ENCODE measurements around the gene TASOR. TPM values are rescaled to one million over a fixed set of nuclear protein-coding genes. Genes with fewer than 3 reads are reported as not detected.

The TASOR gene
- polyA plus RNA-seq, 1 of the 3 experiments (the other 2 are of a cell fraction) = 15.3 TPM

DNA sequence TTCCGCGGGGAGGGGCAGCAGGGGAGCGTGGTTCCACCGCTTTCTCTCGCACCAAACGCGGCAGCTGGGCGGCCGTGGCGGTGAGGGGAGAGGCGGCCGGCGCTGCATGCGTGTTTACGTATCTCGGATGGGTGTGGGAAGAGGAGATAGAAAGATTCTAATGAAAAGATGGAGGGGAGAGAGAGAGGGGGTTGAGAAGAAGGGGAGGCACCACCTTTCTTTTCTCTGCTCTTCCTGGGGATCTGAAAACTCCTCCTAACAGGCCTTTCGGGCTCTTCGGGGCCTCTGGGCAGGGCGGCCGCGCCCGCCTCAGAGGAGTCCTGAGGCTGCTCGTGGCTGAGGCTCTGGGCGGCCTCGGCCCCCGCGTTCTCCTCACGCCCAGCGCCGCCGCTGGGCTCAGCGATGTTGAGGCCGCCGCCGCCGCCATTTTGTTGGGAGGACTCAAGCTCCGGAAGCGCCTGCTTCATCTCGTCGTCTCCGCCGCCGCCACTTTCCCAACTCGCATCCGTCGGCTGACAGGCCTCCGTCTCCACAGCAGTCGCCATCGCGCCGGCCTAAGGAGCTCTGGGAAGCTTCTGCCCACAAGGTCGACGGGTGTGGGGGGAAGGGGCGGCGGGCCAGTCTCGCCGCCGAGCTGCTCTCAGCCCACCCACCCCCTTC, 473 bp downstream of the TASOR start (continued):
- TF ChIP-seq TEAD4 (IDR thresholded peaks at IDR 0.05; ENCODE audit: borderline replicate concordance, insufficient read depth) (0 out of 2 replicates have a peak, but pooled peaks have one; percentile 10), FOSL2 (IDR thresholded peaks at IDR 0.05; ENCODE audit: borderline replicate concordance, low read depth) (no peak), POLR2AphosphoS5 (IDR thresholded peaks at IDR 0.05; ENCODE audit: low read depth, low read length) (peak; percentile 37; the same call in 1 of the 2 replicates), FOXJ3 (CRISPR knock-in tag; IDR thresholded peaks at IDR 0.05) (no peak), CHD2 (IDR thresholded peaks at IDR 0.05; ENCODE audit: low read length, partially characterized antibody) (no peak), TAF1 (IDR thresholded peaks at IDR 0.05; ENCODE audit: borderline replicate concordance, low read depth, low read length) (peak; percentile 53; the same call in 1 of the 2 replicates), RAD21 (IDR thresholded peaks at IDR 0.05; ENCODE audit: low read length) (no peak), EP300 (IDR thresholded peaks at IDR 0.05; ENCODE audit: borderline replicate concordance in 1 of 2, low read depth in 1 of 2, low read length in 1 of 2) (0 out of 4 replicates have a peak, but pooled peaks of 1 of the 2 experiments have one; percentile 4), MXI1 (IDR thresholded peaks at IDR 0.05; ENCODE audit: low read depth, low read length) (peak; percentile 71; the same call in 1 of the 2 replicates), SMC3 (IDR thresholded peaks at IDR 0.05; ENCODE audit: low read depth, low read length) (no peak), FOXM1 (IDR thresholded peaks at IDR 0.05; ENCODE audit: low read depth) (no peak), RXRA (IDR thresholded peaks at IDR 0.05; ENCODE audit: borderline replicate concordance, low read depth) (no peak), MEF2A (IDR thresholded peaks at IDR 0.05; ENCODE audit: borderline replicate concordance, low read depth) (no peak), REST (IDR thresholded peaks at IDR 0.05; ENCODE audit: low read depth, low read length) (no peak), RCOR1 (IDR thresholded peaks at IDR 0.05; ENCODE audit: low read length) (no peak)
- TF ChIP-seq, protein P1, sequence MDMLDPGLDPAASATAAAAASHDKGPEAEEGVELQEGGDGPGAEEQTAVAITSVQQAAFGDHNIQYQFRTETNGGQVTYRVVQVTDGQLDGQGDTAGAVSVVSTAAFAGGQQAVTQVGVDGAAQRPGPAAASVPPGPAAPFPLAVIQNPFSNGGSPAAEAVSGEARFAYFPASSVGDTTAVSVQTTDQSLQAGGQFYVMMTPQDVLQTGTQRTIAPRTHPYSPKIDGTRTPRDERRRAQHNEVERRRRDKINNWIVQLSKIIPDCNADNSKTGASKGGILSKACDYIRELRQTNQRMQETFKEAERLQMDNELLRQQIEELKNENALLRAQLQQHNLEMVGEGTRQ (IDR thresholded peaks at IDR 0.05; ENCODE audit: borderline replicate concordance, low read depth, low read length) = no peak
- TF ChIP-seq, protein P2, sequence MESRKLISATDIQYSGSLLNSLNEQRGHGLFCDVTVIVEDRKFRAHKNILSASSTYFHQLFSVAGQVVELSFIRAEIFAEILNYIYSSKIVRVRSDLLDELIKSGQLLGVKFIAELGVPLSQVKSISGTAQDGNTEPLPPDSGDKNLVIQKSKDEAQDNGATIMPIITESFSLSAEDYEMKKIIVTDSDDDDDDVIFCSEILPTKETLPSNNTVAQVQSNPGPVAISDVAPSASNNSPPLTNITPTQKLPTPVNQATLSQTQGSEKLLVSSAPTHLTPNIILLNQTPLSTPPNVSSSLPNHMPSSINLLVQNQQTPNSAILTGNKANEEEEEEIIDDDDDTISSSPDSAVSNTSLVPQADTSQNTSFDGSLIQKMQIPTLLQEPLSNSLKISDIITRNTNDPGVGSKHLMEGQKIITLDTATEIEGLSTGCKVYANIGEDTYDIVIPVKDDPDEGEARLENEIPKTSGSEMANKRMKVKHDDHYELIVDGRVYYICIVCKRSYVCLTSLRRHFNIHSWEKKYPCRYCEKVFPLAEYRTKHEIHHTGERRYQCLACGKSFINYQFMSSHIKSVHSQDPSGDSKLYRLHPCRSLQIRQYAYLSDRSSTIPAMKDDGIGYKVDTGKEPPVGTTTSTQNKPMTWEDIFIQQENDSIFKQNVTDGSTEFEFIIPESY (IDR thresholded peaks at IDR 0.05; ENCODE audit: borderline replicate concordance, low read depth) = no peak
- TF ChIP-seq, protein P3, sequence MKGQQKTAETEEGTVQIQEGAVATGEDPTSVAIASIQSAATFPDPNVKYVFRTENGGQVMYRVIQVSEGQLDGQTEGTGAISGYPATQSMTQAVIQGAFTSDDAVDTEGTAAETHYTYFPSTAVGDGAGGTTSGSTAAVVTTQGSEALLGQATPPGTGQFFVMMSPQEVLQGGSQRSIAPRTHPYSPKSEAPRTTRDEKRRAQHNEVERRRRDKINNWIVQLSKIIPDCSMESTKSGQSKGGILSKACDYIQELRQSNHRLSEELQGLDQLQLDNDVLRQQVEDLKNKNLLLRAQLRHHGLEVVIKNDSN (IDR thresholded peaks at IDR 0.05; ENCODE audit: borderline replicate concordance, low read depth) = peak; percentile 4; the same call in 1 of the 2 replicates
- TF ChIP-seq, protein P4, sequence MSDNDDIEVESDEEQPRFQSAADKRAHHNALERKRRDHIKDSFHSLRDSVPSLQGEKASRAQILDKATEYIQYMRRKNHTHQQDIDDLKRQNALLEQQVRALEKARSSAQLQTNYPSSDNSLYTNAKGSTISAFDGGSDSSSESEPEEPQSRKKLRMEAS (IDR thresholded peaks at IDR 0.05; ENCODE audit: low read depth) = peak; percentile 69

Measured in SK-N-SH (cell line).